Suppressor macrophage treated with lipopolysaccharide for 4 hours (primary cell): ENCODE data around the gene ANXA3.

ENCODE experiments used
- DNase-seq: peaks from one replicate; pipeline ENCODE4 v3.0.0-alpha.2; 2020

ANXA3 gene

GRCh38 chr4:78645853-78646757, 94.5 kb downstream of the ANXA3 start:
- peak; percentile 94 for DNase-seq

GRCh38 chr4:78647272-78647671, 95.7 kb downstream of the ANXA3 start:
- DNase-seq: no peak

- no peak for DNase-seq
These were observed 97.2 kb downstream of the ANXA3 start for GRCh38 chr4:78648640-78649363.

GRCh38 chr4:78650106-78651024, 98.8 kb downstream of the ANXA3 start:
- peak; percentile 78 for DNase-seq

GRCh38 chr4:78651250-78651860, 99.8 kb downstream of the ANXA3 start:
- DNase-seq: no peak

- DNase-seq: no peak
These were observed 100.8 kb downstream of the ANXA3 start for GRCh38 chr4:78652282-78652876.

GRCh38 chr4:78653655-78654054, 102.1 kb downstream of the ANXA3 start:
- no peak for DNase-seq

- DNase-seq: peak; percentile 59
These were observed 103.2 kb downstream of the ANXA3 start for GRCh38 chr4:78654807-78655206.

GRCh38 chr4:78656968-78657445, 105.4 kb downstream of the ANXA3 start:
- DNase-seq: peak; percentile 86

GRCh38 chr4:78659264-78659663, 107.7 kb downstream of the ANXA3 start:
- DNase-seq: no peak

- no peak for DNase-seq
These were observed 108.1 kb downstream of the ANXA3 start for GRCh38 chr4:78659665-78660064.
